Astrocyte of the cerebellum (primary cell): ENCODE measurements around the gene SLC24A1.
A peak's percentile ranks its signal among the peaks of the same experiment; 100 is the strongest.

ENCODE experiments used
- DNase-seq: peaks from one replicate; pipeline ENCODE4 v3.0.0-alpha.2; 2011; ENCODE audit warnings: low read depth
- H3K4me3 ChIP-seq: 2 replicates; pipeline ENCODE4 v1.5.1; 2011; ENCODE audit warnings: mild to moderate bottlenecking, low read depth, low read length, moderate library complexity
- CTCF ChIP-seq: IDR thresholded peaks from 2 replicates; pipeline ENCODE4 v1.5.1; 2012; ENCODE audit warnings: low read length, low read depth, moderate library complexity, mild to moderate bottlenecking; ENCODE audit errors: missing control alignments
- in situ Hi-C: cut with HindIII; loops from 2 replicates; pipeline ENCODE4 v1.10.0; 2017; ENCODE audit warnings: low sequenced_read_pairs

The SLC24A1 gene

GRCh38 chr15:65655026-65655425, 33.3 kb downstream of the SLC24A1 start:
- DNase-seq = peak; percentile 55
- no peak overlapping the region for H3K4me3 ChIP-seq
- TF ChIP-seq CTCF = no peak
- in situ Hi-C loops = no loop called here

- TF ChIP-seq CTCF = no peak
- no peak overlapping the region for H3K4me3 ChIP-seq
- in situ Hi-C loops = no loop called here
- no peak for DNase-seq
Measured at GRCh38 chr15:65655457-65655856, 33.7 kb downstream of the SLC24A1 start.

- no peak overlapping the region for H3K4me3 ChIP-seq
- no peak for DNase-seq
- TF ChIP-seq CTCF = no peak
- in situ Hi-C loops = no loop called here
Measured at GRCh38 chr15:65659502-65660052, 37.8 kb downstream of the SLC24A1 start.

- no peak for DNase-seq
- no peak overlapping the region for H3K4me3 ChIP-seq
- no peak for TF ChIP-seq CTCF
- in situ Hi-C loops = no loop called here
Measured at GRCh38 chr15:65660927-65661326, 39.2 kb downstream of the SLC24A1 start.

- no peak for TF ChIP-seq CTCF
- DNase-seq = no peak
- in situ Hi-C loops = no loop called here
- H3K4me3 ChIP-seq = no peak overlapping the region
Measured at GRCh38 chr15:65663521-65663920, 41.8 kb downstream of the SLC24A1 start.

GRCh38 chr15:65666257-65666656, 44.5 kb downstream of the SLC24A1 start:
- no peak for DNase-seq
- no peak overlapping the region for H3K4me3 ChIP-seq
- no peak for TF ChIP-seq CTCF
- in situ Hi-C loops = no loop called here

GRCh38 chr15:65675551-65675950, 53.8 kb downstream of the SLC24A1 start:
- in situ Hi-C loops = no loop called here
- no peak for DNase-seq
- H3K4me3 ChIP-seq = no peak overlapping the region
- TF ChIP-seq CTCF = no peak
